ENCODE measurements around the gene RSBN1L. TPM values are rescaled to one million over a fixed set of nuclear protein-coding genes. Genes with fewer than 3 reads are reported as not detected.

Gene RSBN1L
- total RNA-seq, 1 experiment from 2014 or later = 15.5 TPM

GRCh38 chr7:77738871-77739270 is 42.6 kb downstream of the RSBN1L start:
- TF ChIP-seq RAD21 (IDR thresholded peaks at IDR 0.05; ENCODE audit: low read depth) (no peak), EGR1 (IDR thresholded peaks at IDR 0.05; ENCODE audit: low read depth) (no peak), YY1 (IDR thresholded peaks at IDR 0.05; ENCODE audit: extremely low read depth, insufficient replicate concordance, low read depth, low read length) (no peak), ZNF274 (IDR thresholded peaks at IDR 0.05; ENCODE audit: low read depth, low read length) (no peak), SIN3A (IDR thresholded peaks at IDR 0.05; ENCODE audit: low read depth) (no peak), TCF7L2 (IDR thresholded peaks at IDR 0.05; ENCODE audit: borderline replicate concordance, extremely low read depth, insufficient read depth, insufficient read length) (no peak), ZFX (IDR thresholded peaks at IDR 0.05) (no peak), SP1 (IDR thresholded peaks at IDR 0.05; ENCODE audit: low read depth) (no peak), SRF (IDR thresholded peaks at IDR 0.05; ENCODE audit: low read depth) (no peak), EZH2 (IDR thresholded peaks at IDR 0.05) (no peak), POLR2A (IDR thresholded peaks at IDR 0.05; ENCODE audit: borderline replicate concordance, extremely low read depth, insufficient read depth, insufficient read length) (no peak)
- TF ChIP-seq, protein P1, sequence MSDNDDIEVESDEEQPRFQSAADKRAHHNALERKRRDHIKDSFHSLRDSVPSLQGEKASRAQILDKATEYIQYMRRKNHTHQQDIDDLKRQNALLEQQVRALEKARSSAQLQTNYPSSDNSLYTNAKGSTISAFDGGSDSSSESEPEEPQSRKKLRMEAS (IDR thresholded peaks at IDR 0.05) = no peak
- TF ChIP-seq, protein P2, sequence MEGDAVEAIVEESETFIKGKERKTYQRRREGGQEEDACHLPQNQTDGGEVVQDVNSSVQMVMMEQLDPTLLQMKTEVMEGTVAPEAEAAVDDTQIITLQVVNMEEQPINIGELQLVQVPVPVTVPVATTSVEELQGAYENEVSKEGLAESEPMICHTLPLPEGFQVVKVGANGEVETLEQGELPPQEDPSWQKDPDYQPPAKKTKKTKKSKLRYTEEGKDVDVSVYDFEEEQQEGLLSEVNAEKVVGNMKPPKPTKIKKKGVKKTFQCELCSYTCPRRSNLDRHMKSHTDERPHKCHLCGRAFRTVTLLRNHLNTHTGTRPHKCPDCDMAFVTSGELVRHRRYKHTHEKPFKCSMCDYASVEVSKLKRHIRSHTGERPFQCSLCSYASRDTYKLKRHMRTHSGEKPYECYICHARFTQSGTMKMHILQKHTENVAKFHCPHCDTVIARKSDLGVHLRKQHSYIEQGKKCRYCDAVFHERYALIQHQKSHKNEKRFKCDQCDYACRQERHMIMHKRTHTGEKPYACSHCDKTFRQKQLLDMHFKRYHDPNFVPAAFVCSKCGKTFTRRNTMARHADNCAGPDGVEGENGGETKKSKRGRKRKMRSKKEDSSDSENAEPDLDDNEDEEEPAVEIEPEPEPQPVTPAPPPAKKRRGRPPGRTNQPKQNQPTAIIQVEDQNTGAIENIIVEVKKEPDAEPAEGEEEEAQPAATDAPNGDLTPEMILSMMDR (IDR thresholded peaks at IDR 0.05 in 2 of 3, conservative IDR thresholded peaks at IDR 0.05 in 1 of 3; ENCODE audit: borderline replicate concordance in 1 of 3, insufficient read depth in 1 of 3, low read depth in 2 of 3, low read length in 2 of 3) = no peak
- Histone ChIP-seq H2AFZ (ENCODE audit: low read depth, low read length, poor library complexity, severe bottlenecking) (no peak overlapping the region), H3K36me3 (ENCODE audit: control insufficient read depth in 1 of 2, insufficient read depth in 2 of 2, low read length in 2 of 2) (0 out of 4 replicates have a peak, but pooled peaks cover 0 to 2% of the 10 kb centered on the region in 2 experiments), H3K9ac (ENCODE audit: low read length) (no peak overlapping the region), H3K9me2 (ENCODE audit: insufficient read depth) (no peaks in the 10 kb centered on the region), H3K9me3 (ENCODE audit: control insufficient read depth in 1 of 2, insufficient read depth in 1 of 2, low read depth in 1 of 2, low read length in 2 of 2) (no peaks in the 10 kb centered on the region), H4K20me1 (ENCODE audit: insufficient read depth) (no peaks in the 10 kb centered on the region), H3K4me3 (replicated peaks in 1 of 2; ENCODE audit: low read depth in 1 of 2, low read length in 2 of 2) (no peak overlapping the region), H3K4me1 (ENCODE audit: control insufficient read depth in 1 of 2, insufficient read depth in 2 of 2, low read length in 2 of 2) (no peaks in the 10 kb centered on the region), H3K4me2 (ENCODE audit: low read length) (no peak overlapping the region), H3K79me2 (ENCODE audit: insufficient read depth, low read length) (peaks cover 22% of the 10 kb centered on the region), H3K27me3 (ENCODE audit: insufficient read depth, low read length) (no peaks in the 10 kb centered on the region), H3K27ac (ENCODE audit: low read depth, low read length) (no peak overlapping the region)
- CTCF ChIA-PET = no interaction called here
- intact Hi-C loops (cut with micrococcal nuclease) = no loop called here
- DNase-seq (ENCODE audit: low read depth, low spot score) (no peak), ATAC-seq (no peak)
- POLR2A ChIA-PET = no interaction called here
- RAD21 ChIA-PET (ENCODE audit: low non-redundant PET in 1 of 2, low total read pairs in 2 of 2, uncharacterized antibody in 2 of 2, unreplicated experiment in 2 of 2) = no interaction called here
- no TSS peak for BruUV-seq (replicated peaks)

All from HCT116 (cell line).